Thyroid gland (tissue), 4 donors: ENCODE results near the gene MANEAL. TPM values are rescaled to one million over a fixed set of nuclear protein-coding genes. Genes with fewer than 3 reads are reported as not detected.

Experiments
- DNase-seq, 2 donors: peaks; one replicate each; pipeline ENCODE4 v3.0.0-alpha.2; 2019
- H3K27ac ChIP-seq, 3 donors: fragments of 200-600 bp; sonication (generic); 1 replicate in 2 of 3; 2 replicates in 1 of 3; pipeline ENCODE4 v1.5.1; 2016 to 2019; ENCODE audit warnings: mild to moderate bottlenecking in 1 of 3, moderate library complexity in 1 of 3
- H3K27me3 ChIP-seq: fragments of 200-600 bp; sonication (generic); one replicate; pipeline ENCODE4 v1.5.1; 2019
- H3K36me3 ChIP-seq, 2 donors: fragments of 200-600 bp; sonication (generic); one replicate each; pipeline ENCODE4 v1.5.1; 2016 to 2019
- H3K4me1 ChIP-seq, 2 donors: fragments of 200-600 bp; sonication (generic); one replicate each; pipeline ENCODE4 v1.5.1; 2017 to 2019
- H3K4me3 ChIP-seq, 3 donors: fragments of 200-600 bp; sonication (generic); replicated peaks in 1 of 3; 1 replicate in 2 of 3; 2 replicates in 1 of 3; pipeline ENCODE4 v1.5.1; 2016; ENCODE audit warnings: mild to moderate bottlenecking in 1 of 3
- H3K9me3 ChIP-seq: fragments of 200-600 bp; sonication (generic); one replicate; pipeline ENCODE4 v1.5.1; 2017
- CTCF ChIP-seq, 6 experiments: fragments of 200-600 bp in 3 of 6; fragments of 450-650 bp in 3 of 6; sonication (generic) in 3 of 6; IDR thresholded peaks; one replicate each; pipeline ENCODE4 v1.5.1; 2016 to 2019; ENCODE audit warnings: antibody characterized with exemption in 6 of 6, mild to moderate bottlenecking in 2 of 6, inconsistent platforms in 1 of 6, moderate library complexity in 1 of 6
- POLR2A ChIP-seq, 2 donors: fragments of 450-650 bp; IDR thresholded peaks; one replicate each; pipeline ENCODE4 v1.6.1; 2017; ENCODE audit warnings: antibody characterized with exemption in 2 of 2, mild to moderate bottlenecking in 2 of 2, moderate library complexity in 1 of 2
- WGBS, 2 donors: methylation state at CpG; one replicate each; pipeline ENCODE4 v1.1.5; 2017; 5-methylcytosine and 5-hydroxymethylcytosine counted together
- intact Hi-C: fragments of 100-400 bp; cut with DNase I; formaldehyde crosslinking; loops from one replicate; pipeline ENCODE4 v1.15.1; 2023
- total RNA-seq, 4 donors: library from RNA; depleted of rRNA; stranded (reverse); fragments of >200 nt; gene quantifications; one replicate each; pipeline ENCODE4 v1.2.3, GENCODE V29; 2016

The MANEAL gene
- total RNA-seq, 4 donors from 2014 or later, result 2.6 to 4.3 (median 3.5) TPM

- Histone ChIP-seq H3K27ac (no peak overlapping the region), H3K27me3 (no peaks in the 10 kb centered on the region), H3K36me3 (peaks cover 0 to 7% of the 10 kb centered on the region in 2 donors), H3K4me3 (no peak overlapping the region), H3K9me3 (no peaks in the 10 kb centered on the region), H3K4me1 (peaks cover 1 to 7% of the 10 kb centered on the region in 2 donors)
- no peak for DNase-seq
- TF ChIP-seq POLR2A (IDR thresholded peaks at IDR 0.05), result no peak
- no peak for TF ChIP-seq CTCF (IDR thresholded peaks at IDR 0.05)
- intact Hi-C loops, result no loop called here
- WGBS, 2 donors, result 80 to 82% methylated on average over 5 to 7 of the region's 7 CpGs
These were observed 20.6 kb downstream of the MANEAL start for GRCh38 chr1:37814252-37814651.

DNA sequence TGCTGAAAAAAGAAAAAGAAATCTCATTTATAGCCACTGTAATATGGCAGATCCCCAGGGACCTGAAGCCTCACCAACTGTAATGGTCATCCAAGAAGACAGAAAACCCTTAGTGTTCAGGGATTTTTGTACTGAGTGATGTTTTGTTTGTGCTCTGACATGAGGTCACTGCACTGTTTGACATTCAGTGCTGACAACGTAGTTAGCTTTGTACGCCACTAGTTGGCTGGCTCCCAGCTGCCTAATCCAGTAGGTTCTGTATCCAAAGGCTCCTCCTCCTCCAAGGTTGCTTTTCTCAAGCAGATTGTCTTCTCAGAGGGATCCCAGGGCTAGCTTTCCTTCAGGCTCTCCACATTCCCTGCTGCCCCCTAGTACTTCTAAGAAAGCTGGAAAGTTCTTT is 23.8 kb downstream of the MANEAL start:
- Histone ChIP-seq H3K36me3 (peaks cover 8 to 27% of the 10 kb centered on the region in 2 donors), H3K27me3 (no peaks in the 10 kb centered on the region), H3K4me3 (no peak overlapping the region), H3K27ac (peak overlapping the region in 1 of 3 donors; percentile 5), H3K9me3 (no peaks in the 10 kb centered on the region), H3K4me1 (peaks cover 0 to 4% of the 10 kb centered on the region in 2 donors)
- no peak for TF ChIP-seq POLR2A (IDR thresholded peaks at IDR 0.05)
- TF ChIP-seq CTCF (IDR thresholded peaks at IDR 0.05), result no peak
- WGBS, 2 donors, result 42 to 43% methylated on average over 2 of the region's 2 CpGs
- peak in 1 of 2 donors; percentile 36 for DNase-seq
- intact Hi-C loops, result no loop called here

DNA sequence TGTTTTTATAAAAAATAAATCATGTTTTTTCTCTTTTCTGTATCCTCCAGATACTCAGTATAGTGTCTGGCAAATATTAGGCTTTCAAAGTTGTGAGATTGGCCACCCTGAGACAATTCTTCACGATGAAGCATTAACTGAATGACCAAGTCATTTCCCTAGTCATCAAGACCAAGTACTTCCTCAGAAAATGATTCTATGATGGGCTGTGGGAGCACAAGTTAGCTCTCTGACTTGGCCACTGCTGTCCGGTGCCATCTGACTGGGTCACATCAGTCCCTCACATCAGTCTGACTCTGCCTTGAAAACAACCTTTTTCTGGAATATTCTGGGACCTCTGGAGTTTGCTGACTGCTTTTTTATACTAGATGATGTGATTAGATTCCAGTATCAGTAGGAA is 27.8 kb downstream of the MANEAL start:
- peaks cover 0 to 4% of the 10 kb centered on the region in 2 donors for H3K4me1 ChIP-seq
- H3K27ac ChIP-seq, result no peak overlapping the region
- WGBS, 2 donors, result 89 to 96% methylated on average over 2 of the region's 2 CpGs
- TF ChIP-seq CTCF (IDR thresholded peaks at IDR 0.05), result no peak
- TF ChIP-seq POLR2A (IDR thresholded peaks at IDR 0.05), result no peak
- no peaks in the 10 kb centered on the region for H3K27me3 ChIP-seq
- H3K4me3 ChIP-seq, result no peak overlapping the region
- no peak for DNase-seq
- H3K9me3 ChIP-seq, result no peaks in the 10 kb centered on the region
- peaks cover 12 to 38% of the 10 kb centered on the region in 2 donors for H3K36me3 ChIP-seq
- intact Hi-C loops, result no loop called here

- Histone ChIP-seq H3K36me3 (peaks cover 12 to 31% of the 10 kb centered on the region in 2 donors), H3K9me3 (no peaks in the 10 kb centered on the region), H3K4me1 (no peaks in the 10 kb centered on the region), H3K27ac (no peak overlapping the region), H3K27me3 (no peaks in the 10 kb centered on the region), H3K4me3 (no peak overlapping the region)
- WGBS, 2 donors, result 91 to 94% methylated on average over 9 of the region's 9 CpGs
- intact Hi-C loops, result no loop called here
- DNase-seq, result no peak
- no peak for TF ChIP-seq POLR2A (IDR thresholded peaks at IDR 0.05)
- TF ChIP-seq CTCF (IDR thresholded peaks at IDR 0.05), result no peak
These were observed 29.5 kb downstream of the MANEAL start for GRCh38 chr1:37822906-37823815.

- Histone ChIP-seq H3K27me3 (no peaks in the 10 kb centered on the region), H3K4me1 (no peaks in the 10 kb centered on the region), H3K27ac (no peak overlapping the region), H3K4me3 (no peak overlapping the region), H3K36me3 (peaks cover 12 to 31% of the 10 kb centered on the region in 2 donors), H3K9me3 (no peaks in the 10 kb centered on the region)
- no peak for DNase-seq
- WGBS, 2 donors, result 94 to 99% methylated on average over 2 of the region's 2 CpGs
- intact Hi-C loops, result no loop called here
- TF ChIP-seq CTCF (IDR thresholded peaks at IDR 0.05) (no peak), POLR2A (IDR thresholded peaks at IDR 0.05) (no peak)
These were observed 30.4 kb downstream of the MANEAL start for GRCh38 chr1:37824001-37824400.
